ENCODE measurements around the gene POR. TPM values are rescaled to one million over a fixed set of nuclear protein-coding genes. Genes with fewer than 3 reads are reported as not detected.

The POR gene
- total and polyA plus RNA-seq, 2 of the 8 experiments (the other 6 are each of a cell fraction or from before 2014, with no cell fraction given) = 98.7 to 144 TPM

- no peak for TF ChIP-seq CHD7 (IDR thresholded peaks at IDR 0.05; ENCODE audit: insufficient replicate concordance, low read length)
- no peak for TF ChIP-seq EZH2 (IDR thresholded peaks at IDR 0.05; ENCODE audit: low read depth, low read length, severe bottlenecking)
- no peak for TF ChIP-seq CBX8 (IDR thresholded peaks at IDR 0.05; ENCODE audit: borderline replicate concordance, low read depth, low read length)
- TF ChIP-seq NRF1 (IDR thresholded peaks at IDR 0.05; ENCODE audit: low read depth, low read length) = no peak
- TF ChIP-seq EGR1 (IDR thresholded peaks at IDR 0.05; ENCODE audit: borderline replicate concordance, low read depth, low read length) = no peak
Observed at GRCh38 chr7:75866114-75866488, 48.9 kb upstream of the POR start (continued).
